DOHH2 (cell line): ENCODE measurements around the gene ETS1.

Experiments
- H3F3A ChIP-seq: fragments of 200-600 bp; sonication (generic), shearing (Covaris generic); 2 replicates; pipeline ENCODE4 v1.6.0; 2016; ENCODE audit warnings: antibody characterized with exemption, mild to moderate bottlenecking; ENCODE audit not compliant: control insufficient read depth, insufficient read depth
- H3K27ac ChIP-seq: fragments of 200-600 bp; sonication (generic); 2 replicates; pipeline ENCODE4 v1.5.1; 2014; ENCODE audit warnings: low read depth, mild to moderate bottlenecking, low read length, moderate library complexity
- H3K27me3 ChIP-seq: fragments of 200-600 bp; sonication (generic); 2 replicates; pipeline ENCODE4 v1.6.1; 2014; ENCODE audit warnings: mild to moderate bottlenecking, low read length, mixed read lengths; ENCODE audit not compliant: control insufficient read depth
- H3K36me3 ChIP-seq: fragments of 200-600 bp; sonication (generic); 2 replicates; pipeline ENCODE4 v1.6.1; 2014; ENCODE audit warnings: mild to moderate bottlenecking, low read length, moderate library complexity, mixed read lengths; ENCODE audit not compliant: control insufficient read depth
- H3K4me1 ChIP-seq: fragments of 200-600 bp; sonication (generic); 2 replicates; pipeline ENCODE4 v1.6.1; 2014; ENCODE audit warnings: mild to moderate bottlenecking, low read length, mixed read lengths; ENCODE audit not compliant: control insufficient read depth
- H3K4me2 ChIP-seq: fragments of 200-600 bp; sonication (generic); 2 replicates; pipeline ENCODE4 v1.6.0; 2014; ENCODE audit warnings: mild to moderate bottlenecking, low read length, moderate library complexity
- H3K4me3 ChIP-seq: fragments of 200-600 bp; sonication (generic); 2 replicates; pipeline ENCODE4 v1.5.1; 2014; ENCODE audit warnings: mild to moderate bottlenecking, low read length, mixed read lengths
- H3K79me2 ChIP-seq: fragments of 200-600 bp; sonication (generic); 2 replicates; pipeline ENCODE4 v1.6.1; 2014; ENCODE audit warnings: mild to moderate bottlenecking, low read length, mixed read lengths; ENCODE audit not compliant: control insufficient read depth
- H3K9me2 ChIP-seq: fragments of 200-600 bp; sonication (generic); replicated peaks from 2 replicates; pipeline ENCODE4 v1.6.1; 2014; ENCODE audit warnings: mild to moderate bottlenecking, low read length, mixed read lengths; ENCODE audit not compliant: control insufficient read depth
- H3K9me3 ChIP-seq: fragments of 200-600 bp; sonication (generic); 2 replicates; pipeline ENCODE4 v1.6.1; 2014; ENCODE audit warnings: antibody characterized with exemption, low read length, mixed read lengths; ENCODE audit not compliant: control insufficient read depth, insufficient read depth
- H4K20me1 ChIP-seq: fragments of 200-600 bp; sonication (generic); 2 replicates; pipeline ENCODE4 v1.6.0; 2014; ENCODE audit warnings: low read depth, mild to moderate bottlenecking, antibody characterized with exemption, low read length, moderate library complexity; ENCODE audit not compliant: control insufficient read depth, insufficient read depth
- EZH2phosphoT487 ChIP-seq: fragments of 200-600 bp; sonication (generic); IDR thresholded peaks from 2 replicates; pipeline ENCODE4 v1.6.1; 2017; ENCODE audit warnings: borderline replicate concordance, mild to moderate bottlenecking, antibody characterized with exemption, low read length, moderate library complexity, mixed read lengths
- TF ChIP-seq, protein P1 (sequence below): fragments of 200-600 bp; sonication (generic); IDR thresholded peaks from one replicate; pipeline ENCODE4 v1.5.1; 2014; ENCODE audit warnings: antibody characterized with exemption, mild to moderate bottlenecking, low read depth, low read length; ENCODE audit not compliant: poor library complexity, severe bottlenecking

The ETS1 gene

GRCh38 chr11:128587415-128587814 lies at the start of gene ETS1:
TSS of gene ETS1 (minus strand) at chr11:128587558. CDS start at chr11:128573130, 14,428 bp downstream.
- Histone ChIP-seq H3F3A (no peaks in the 10 kb centered on the region), H3K36me3 (no peaks in the 10 kb centered on the region), H3K79me2 (no peaks in the 10 kb centered on the region), H3K27me3 (no peaks in the 10 kb centered on the region), H3K4me3 (no peak within 1 kb of the TSS), H3K4me1 (peaks cover 33% of the 10 kb centered on the region), H3K4me2 (peak within 1 kb of the TSS; percentile 24), H4K20me1 (no peaks in the 10 kb centered on the region), H3K27ac (no peak within 1 kb of the TSS), H3K9me2 (no peaks in the 10 kb centered on the region), H3K9me3 (no peaks in the 10 kb centered on the region)
- no peak for TF ChIP-seq EZH2phosphoT487
- TF ChIP-seq, protein P1, sequence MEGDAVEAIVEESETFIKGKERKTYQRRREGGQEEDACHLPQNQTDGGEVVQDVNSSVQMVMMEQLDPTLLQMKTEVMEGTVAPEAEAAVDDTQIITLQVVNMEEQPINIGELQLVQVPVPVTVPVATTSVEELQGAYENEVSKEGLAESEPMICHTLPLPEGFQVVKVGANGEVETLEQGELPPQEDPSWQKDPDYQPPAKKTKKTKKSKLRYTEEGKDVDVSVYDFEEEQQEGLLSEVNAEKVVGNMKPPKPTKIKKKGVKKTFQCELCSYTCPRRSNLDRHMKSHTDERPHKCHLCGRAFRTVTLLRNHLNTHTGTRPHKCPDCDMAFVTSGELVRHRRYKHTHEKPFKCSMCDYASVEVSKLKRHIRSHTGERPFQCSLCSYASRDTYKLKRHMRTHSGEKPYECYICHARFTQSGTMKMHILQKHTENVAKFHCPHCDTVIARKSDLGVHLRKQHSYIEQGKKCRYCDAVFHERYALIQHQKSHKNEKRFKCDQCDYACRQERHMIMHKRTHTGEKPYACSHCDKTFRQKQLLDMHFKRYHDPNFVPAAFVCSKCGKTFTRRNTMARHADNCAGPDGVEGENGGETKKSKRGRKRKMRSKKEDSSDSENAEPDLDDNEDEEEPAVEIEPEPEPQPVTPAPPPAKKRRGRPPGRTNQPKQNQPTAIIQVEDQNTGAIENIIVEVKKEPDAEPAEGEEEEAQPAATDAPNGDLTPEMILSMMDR, result no peak

DNA sequence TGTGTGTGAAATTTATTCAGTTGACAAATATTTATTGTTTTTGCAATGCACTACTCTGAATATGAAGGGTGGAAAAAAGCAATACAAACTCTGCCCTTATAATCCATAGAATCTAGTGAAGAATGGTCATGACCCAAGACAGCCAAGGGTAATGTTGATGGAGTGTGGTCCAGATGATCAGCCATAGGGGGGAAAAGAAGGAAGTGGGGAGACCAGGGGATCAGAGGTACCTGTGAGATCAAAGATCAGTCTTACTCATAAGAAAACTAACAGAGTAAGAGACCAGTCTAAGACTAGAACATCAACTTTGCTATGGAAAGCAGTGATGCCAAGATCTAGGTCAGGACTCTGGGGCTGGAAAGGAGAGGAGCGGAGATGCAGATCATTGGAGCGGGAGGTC lies 47.0 kb upstream of the ETS1 start:
- Histone ChIP-seq H3K4me3 (no peak overlapping the region), H3K4me2 (no peak overlapping the region), H3K9me2 (no peaks in the 10 kb centered on the region), H4K20me1 (no peaks in the 10 kb centered on the region), H3F3A (0 out of 2 replicates have a peak, but pooled peaks cover under 1% of the 10 kb centered on the region), H3K27ac (no peak overlapping the region), H3K36me3 (peaks cover 10% of the 10 kb centered on the region), H3K9me3 (no peaks in the 10 kb centered on the region), H3K4me1 (peaks cover 33% of the 10 kb centered on the region), H3K79me2 (peaks cover 4% of the 10 kb centered on the region), H3K27me3 (no peaks in the 10 kb centered on the region)
- TF ChIP-seq EZH2phosphoT487, result no peak
- TF ChIP-seq, protein P1, result no peak

GRCh38 chr11:128633384-128633965 lies 46.1 kb upstream of the ETS1 start:
- Histone ChIP-seq H3K9me3 (no peaks in the 10 kb centered on the region), H3K27ac (no peak overlapping the region), H3F3A (peaks cover 6% of the 10 kb centered on the region; the same call in 1 of the 2 replicates), H3K4me1 (peaks cover 42% of the 10 kb centered on the region), H4K20me1 (no peaks in the 10 kb centered on the region), H3K27me3 (no peaks in the 10 kb centered on the region), H3K4me2 (no peak overlapping the region), H3K4me3 (no peak overlapping the region), H3K36me3 (peaks cover 10% of the 10 kb centered on the region), H3K9me2 (no peaks in the 10 kb centered on the region), H3K79me2 (peaks cover 7% of the 10 kb centered on the region)
- TF ChIP-seq, protein P1, result no peak
- no peak for TF ChIP-seq EZH2phosphoT487
